GM12892 (cell line): ENCODE data around the gene HOXA7.

ENCODE experiments used
- POLR2A ChIP-seq: IDR thresholded peaks from 2 replicates; pipeline ENCODE4 v1.6.1; 2011; ENCODE audit warnings: low read depth, low read length, control low read depth
- POLR2AphosphoS5 ChIP-seq: IDR thresholded peaks from 2 replicates; pipeline ENCODE4 v1.6.1; 2011; ENCODE audit warnings: low read depth, low read length, control low read depth
- TAF1 ChIP-seq: IDR thresholded peaks from 2 replicates; pipeline ENCODE4 v1.6.1; 2011; ENCODE audit warnings: low read depth, mild to moderate bottlenecking, control low read depth, low read length, borderline replicate concordance

DNA sequence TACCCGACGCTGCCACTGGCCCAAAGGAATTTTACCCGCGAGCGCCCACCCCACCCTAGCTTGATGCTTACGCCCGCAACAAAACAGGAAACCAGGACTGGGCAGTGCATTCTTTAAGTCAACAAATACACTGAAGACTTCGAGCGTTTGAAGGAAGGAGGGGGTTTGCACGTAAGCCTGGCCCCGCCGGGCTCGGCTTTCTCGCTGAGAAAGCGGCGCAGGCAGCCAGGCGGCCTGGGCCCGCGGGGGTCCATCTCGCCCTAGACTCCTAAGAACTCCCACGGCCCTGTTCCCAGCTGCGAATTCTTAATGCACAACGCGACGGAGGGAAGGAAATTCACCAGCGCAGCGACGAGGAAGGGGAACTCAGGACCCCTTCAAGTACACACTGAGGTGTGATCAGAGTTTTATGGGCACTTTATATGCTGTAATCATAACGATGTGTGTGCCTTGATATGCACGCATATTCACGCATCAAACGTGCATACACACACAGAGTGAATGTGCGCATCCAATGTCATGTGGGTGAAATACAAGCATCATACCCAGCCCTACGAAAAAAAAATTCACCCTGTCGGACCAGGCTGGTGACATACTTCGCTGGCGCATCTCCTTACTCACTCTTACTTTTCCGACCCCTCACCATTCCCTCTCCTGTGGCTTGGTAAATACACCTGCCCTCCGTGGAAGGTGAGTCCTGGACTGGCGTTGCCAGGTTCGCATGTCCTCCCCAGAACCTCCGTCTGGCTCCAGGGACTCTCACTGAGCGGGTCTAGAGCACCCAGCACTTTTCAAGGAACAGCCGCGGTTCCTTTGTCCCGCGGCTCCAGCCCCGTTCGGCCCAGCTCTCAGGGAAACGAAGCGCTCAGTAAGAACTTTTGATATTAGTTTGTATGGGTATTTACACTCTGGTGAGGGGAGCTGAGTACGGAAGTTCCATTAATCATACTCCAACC is 49.1 kb upstream of the HOXA7 start:
- no peak for TF ChIP-seq POLR2A
- TF ChIP-seq POLR2AphosphoS5: no peak
- TF ChIP-seq TAF1: no peak
